ENCODE data around the gene FNBP1.

Gene FNBP1

DNA sequence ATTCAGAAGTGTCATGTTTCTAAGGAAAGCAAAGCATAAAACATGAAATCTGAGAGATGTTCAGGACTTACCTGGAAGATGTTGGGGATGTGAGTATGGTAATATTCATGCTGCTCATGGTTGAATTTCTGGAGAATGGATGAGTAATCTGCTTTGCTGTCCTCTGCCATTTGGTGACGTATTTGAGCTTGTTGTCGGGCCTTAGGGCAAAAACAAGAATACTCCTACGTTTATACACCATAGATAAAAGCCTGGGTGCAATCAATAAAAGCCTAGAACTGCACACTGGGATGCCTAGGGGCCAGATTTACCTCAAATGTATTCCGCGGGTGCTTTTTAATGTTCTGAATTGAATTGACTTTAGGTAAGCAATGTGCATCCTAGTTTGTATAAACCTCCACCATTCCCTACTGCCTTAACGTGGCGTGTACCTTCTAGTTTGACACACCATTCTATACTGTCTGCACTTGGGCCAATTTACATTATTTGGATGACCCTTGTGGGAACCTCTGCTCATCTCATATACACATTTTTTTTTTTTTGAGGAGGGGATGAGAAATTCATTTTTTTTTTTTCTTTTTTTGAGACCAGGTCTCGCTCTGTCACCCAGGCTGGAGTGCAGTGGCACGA, 113.4 kb downstream of the FNBP1 start:
- DNase-seq (ENCODE audit: low read depth in 2 of 2, low spot score in 1 of 2), result no peak

DNA sequence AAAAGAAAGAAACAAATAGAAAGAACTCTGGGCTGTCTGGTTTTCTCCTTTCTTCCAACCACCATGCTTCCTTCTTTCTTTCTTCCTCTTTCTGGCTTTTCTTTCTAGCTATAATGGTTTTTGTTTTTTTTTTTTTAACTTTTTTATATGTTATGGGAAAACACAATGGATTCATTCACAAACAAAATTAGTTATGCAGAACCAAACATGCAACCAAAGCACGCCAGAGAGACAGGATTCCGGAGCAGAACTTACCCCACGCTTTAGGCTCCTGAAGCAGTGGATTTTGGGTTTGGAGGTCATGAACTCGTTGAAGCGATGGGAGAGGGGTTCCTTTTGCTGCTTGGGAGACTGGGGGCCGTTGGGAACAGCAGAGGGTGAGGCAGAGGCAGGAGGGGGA, 119.4 kb downstream of the FNBP1 start:
- no peak for DNase-seq (ENCODE audit: low read depth in 2 of 2, low spot score in 1 of 2)

DNA sequence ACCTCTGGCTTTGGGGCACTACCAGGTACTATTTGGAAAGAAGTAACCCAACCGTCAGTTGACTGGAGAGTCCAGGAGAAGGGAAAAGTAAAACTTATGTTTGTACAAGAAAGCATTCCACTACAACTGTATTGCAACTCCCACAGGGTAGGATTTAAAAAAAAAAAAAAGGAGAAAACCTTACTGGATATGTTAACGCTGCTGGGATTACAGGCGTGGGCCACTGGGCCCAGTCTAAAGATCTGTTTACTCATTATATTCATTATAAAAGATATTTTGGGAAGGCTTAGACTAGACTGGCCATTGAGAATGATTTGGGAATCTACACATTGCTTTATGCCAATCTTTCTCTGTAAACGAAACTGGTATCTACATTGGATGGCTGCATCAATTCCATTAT, 121.1 kb downstream of the FNBP1 start:
- no peak for DNase-seq (ENCODE audit: low read depth in 2 of 2, low spot score in 1 of 2)

DNA sequence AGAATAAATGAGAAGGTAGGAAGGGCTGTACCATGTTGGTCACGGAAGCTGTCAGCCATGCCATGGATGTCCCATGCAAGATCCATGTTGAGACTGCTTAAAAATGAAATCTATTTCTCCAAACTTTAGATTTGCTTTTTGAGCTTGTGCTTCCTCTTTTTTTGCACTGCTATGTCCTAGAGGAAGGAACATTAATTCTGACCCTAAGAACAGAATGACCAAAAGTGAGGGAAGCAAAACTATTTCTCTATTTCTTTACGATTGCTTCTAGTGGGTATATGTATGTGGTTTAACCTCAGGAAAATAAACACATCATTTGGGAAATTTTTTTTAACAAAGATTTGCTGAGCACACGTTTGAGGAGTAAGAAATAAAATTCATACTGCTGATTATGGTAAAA, 123.1 kb downstream of the FNBP1 start:
- no peak for DNase-seq (ENCODE audit: low read depth in 2 of 2, low spot score in 1 of 2)

DNA sequence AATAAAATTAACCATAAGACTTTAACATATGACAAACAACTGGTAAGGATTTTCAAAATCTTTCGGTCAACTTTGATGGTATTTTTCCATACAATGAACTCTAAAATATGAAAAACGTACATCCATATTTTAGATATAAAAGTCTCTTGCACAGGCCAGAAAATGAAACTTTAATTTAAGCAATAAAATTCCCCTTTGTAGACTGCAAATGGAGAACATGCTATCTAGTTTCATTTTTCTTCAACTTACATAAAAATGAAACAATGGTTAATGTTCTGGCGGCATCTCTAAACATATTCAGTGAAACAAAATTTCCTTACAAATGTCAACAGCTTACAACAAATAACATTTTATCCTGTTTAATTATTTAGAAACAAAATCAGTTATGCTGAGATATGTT, 123.7 kb downstream of the FNBP1 start:
- DNase-seq (ENCODE audit: low read depth in 2 of 2, low spot score in 1 of 2), result no peak

DNA sequence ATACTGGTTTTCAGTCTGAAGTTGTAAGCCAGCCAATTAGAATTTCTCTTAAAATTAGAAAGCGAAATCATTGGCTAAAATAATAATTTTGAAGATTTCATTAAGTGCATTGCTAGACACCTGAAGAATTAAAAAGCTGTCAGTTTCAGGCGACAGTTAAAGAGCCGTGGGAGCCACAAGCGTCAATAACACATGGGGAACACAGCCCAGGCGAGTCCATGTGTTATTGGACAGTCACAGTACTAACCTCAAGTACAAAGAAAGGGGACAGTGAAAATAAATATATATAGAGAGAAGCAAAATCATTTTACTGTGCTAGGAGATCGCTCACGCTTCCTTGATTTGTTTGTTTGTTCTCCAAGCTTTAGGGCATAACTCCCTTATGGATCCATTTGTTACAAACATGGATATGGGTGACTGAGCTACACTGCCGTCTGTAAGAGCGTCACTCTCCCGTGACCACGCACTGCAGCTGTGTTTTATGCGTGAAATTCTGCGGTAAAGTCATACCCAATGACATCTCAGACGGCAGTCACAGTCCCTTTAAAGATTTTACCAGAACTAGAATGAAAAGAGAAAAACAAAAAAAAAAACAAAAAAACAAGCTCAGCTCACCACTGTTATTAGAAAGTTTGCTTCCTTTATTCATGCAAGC, 124.6 kb downstream of the FNBP1 start:
- no peak for DNase-seq (ENCODE audit: low read depth in 2 of 2, low spot score in 1 of 2)

DNA sequence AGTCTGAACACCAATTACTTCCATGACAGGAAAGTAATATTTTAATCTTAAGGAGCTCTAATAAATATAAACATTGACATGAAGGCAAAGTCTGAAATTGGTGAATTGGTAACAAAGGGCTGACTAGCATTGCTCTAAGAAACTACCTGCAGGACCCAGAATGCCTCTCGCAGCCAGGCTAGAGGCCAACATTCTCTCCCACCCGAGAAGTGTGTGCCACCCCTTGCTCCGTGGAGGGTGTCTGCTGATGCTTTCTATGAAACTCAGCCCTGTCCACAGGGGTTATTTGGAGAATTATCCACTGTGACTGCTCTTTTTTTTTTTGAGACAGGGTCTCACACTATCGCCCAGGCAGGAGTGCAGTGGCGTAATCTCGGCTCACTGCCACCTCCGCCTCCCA, 126.3 kb downstream of the FNBP1 start:
- no peak for DNase-seq (ENCODE audit: low read depth in 2 of 2, low spot score in 1 of 2)

DNA sequence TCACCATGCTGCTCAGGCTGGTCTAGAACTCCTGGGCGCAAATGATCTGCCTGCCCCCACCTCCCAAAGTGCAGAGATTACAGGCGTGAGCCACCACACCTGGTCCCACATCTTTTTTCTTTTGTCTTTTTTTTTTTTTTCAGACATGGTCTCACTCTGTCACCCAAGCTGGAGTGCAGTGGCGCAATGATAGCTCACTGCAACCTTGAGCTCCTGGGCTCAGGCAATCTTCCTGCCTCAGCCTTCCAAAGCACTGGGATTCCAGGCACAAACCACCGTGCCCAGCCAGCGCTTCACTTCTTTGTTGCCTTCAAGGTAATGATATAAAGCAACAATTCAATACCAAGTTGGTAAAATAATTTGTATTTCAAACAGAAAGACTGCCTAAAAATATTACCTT, 128.9 kb downstream of the FNBP1 start:
- no peak for DNase-seq (ENCODE audit: low read depth in 2 of 2, low spot score in 1 of 2)

DNA sequence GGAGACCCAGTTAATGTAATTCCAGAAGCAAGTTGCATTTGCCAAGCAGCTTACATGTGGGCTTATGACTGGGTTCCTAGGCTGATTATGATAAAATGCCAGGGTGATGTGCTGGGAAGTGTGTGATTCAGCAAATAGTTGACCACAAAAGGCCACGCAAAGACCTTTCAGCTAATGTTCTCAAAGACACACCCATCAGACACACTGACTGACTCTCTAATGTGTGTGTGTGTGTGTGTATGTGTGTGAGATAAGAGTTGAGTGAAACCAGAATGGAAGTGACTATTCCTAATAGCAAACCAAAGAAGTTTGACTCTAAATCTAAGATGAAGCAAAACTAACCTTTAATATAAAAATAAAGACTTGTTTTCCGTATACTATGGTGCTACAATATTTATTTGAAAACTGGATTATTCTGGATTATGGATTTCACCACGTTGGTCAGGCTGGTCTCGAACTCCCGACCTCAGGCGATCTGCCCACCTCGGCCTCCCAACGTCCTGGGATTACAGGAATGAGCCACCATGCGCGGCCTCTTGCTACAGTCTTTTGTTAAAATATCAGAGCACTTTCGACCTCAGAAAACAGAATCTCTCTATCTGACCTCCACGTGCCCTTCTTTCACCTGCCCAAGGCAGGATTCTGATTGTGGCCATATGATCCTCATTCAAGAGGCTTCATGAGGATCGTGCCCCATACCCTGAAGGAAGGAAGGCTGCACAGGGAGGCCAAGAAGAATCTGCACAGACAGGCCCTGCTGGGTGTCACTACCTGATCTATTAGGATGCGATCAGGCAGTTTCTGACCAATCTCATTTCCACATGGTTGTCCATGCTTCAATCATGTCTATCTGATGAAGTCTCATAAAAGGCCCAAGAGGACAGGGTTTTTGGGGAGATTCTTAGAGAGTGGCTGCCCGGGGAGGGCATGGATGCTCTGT, 132.1 kb downstream of the FNBP1 start:
- no peak for DNase-seq (ENCODE audit: low read depth in 2 of 2, low spot score in 1 of 2)

DNA sequence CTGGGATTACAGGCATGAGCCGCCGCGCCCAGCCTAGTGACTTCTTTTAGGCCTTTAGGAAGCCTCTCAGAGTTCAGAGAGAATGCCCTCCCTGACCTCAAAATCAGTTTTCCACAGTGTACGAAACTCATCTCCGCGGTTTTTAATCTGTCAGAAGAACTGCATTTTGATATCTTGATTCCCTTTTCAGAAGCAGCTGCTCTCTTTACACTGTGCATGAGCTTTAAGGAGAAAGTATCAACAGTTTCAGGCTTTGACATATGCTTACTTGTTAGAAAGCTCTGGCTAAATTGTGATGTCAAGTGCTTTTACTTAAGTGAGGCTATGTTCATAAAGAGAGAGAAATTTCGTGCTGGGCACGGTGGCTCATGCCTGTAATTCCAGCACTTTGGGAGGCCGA, 133.1 kb downstream of the FNBP1 start:
- DNase-seq (ENCODE audit: low read depth in 2 of 2, low spot score in 1 of 2), result no peak

DNA sequence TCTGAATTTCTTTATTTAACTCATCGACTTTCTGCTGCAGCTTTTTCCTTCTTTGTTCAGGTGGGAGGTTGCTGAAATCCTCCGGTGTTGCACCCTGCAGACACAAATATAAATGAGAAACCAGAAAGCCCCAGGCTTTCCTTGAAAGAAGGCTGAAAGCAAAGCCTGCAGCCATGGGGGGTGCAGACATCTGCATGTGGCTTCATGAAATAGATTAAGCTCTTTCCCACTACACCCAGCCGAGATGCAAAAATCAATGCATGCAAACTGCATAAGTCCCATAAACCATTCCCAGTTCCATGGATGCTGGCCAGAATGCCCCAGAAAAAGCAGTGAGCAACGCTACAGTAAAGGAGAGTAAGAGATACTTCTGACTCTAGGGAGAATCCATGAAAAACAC, 134.1 kb downstream of the FNBP1 start:
- no peak for DNase-seq (ENCODE audit: low read depth in 2 of 2, low spot score in 1 of 2)

DNA sequence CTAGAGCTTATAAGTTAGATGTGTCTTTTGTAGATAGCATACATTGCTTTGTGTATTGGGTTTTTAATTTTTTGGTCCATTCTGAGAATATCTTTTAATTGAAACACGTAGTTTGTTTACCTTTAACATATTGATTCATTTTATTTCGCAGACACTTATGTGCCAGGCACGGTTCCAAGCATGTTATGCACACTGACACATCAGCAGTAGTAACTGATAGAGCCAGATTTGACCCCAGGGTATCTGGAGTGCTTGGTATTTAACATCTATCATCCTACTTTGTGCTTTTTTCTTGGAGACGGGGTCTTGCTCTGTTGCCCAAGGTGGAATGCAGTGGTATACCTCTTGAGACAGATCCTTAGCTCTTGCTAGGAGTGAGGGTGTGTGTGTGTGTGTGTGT, 135.8 kb downstream of the FNBP1 start:
- no peak for DNase-seq (ENCODE audit: low read depth in 2 of 2, low spot score in 1 of 2)

DNA sequence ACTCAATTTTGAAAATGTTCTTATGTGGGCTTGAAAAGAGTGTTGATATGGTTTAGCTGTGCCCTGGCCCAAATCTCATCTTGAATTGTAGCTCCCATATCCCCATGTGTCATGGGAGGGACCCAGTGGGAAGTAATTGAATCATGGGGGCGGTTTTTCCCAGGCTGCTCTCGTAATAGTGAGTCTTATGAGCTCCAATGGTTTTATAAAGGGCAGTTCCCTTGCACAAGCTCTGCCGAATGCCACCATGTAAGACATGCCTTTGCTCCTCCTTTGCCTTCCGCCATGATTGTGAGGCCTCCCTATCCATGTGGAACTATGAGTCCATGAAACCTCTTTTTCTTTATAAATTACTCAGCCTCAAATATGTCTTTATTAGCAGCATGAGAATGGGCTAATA, 136.7 kb downstream of the FNBP1 start:
- no peak for DNase-seq (ENCODE audit: low read depth in 2 of 2, low spot score in 1 of 2)

DNA sequence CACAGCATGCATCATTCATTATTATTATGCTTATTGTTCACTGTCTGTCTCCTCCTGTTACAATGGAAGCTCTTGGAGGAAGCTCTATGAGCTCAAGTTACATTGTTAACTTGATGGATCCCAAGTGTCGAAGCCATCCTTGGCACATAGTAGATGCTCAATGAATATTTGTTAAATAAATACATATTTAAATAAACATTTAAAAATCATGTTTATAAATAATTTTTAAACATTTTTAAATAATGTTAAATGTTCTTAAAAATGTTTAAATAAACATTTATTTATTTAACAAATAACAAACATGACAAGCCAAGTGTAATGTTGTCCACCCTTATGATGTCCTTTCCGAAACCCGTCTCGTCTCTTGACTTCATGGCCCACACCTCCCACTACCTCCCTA, 138.3 kb downstream of the FNBP1 start:
- no peak for DNase-seq (ENCODE audit: low read depth in 2 of 2, low spot score in 1 of 2)

DNA sequence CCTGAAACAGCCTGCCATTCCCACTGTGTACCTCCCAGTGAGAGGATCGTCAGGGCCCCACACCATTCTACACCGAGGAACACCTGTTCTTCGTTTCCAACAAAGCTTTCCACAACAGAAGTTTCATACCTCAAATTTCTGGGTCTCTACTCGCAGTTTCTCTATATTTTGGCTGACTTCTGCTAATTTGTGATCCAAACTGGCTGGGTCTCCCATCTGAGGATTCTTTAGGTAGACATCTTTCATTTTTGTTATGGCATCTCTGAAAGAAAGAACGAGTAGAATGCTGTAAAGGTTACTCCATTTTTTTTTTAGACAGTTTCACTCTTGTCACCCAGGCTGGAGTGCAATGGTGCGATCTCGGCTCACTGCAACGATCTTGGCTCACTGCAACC, 140.3 kb downstream of the FNBP1 start:
- DNase-seq (ENCODE audit: low read depth in 2 of 2, low spot score in 1 of 2), result no peak

DNA sequence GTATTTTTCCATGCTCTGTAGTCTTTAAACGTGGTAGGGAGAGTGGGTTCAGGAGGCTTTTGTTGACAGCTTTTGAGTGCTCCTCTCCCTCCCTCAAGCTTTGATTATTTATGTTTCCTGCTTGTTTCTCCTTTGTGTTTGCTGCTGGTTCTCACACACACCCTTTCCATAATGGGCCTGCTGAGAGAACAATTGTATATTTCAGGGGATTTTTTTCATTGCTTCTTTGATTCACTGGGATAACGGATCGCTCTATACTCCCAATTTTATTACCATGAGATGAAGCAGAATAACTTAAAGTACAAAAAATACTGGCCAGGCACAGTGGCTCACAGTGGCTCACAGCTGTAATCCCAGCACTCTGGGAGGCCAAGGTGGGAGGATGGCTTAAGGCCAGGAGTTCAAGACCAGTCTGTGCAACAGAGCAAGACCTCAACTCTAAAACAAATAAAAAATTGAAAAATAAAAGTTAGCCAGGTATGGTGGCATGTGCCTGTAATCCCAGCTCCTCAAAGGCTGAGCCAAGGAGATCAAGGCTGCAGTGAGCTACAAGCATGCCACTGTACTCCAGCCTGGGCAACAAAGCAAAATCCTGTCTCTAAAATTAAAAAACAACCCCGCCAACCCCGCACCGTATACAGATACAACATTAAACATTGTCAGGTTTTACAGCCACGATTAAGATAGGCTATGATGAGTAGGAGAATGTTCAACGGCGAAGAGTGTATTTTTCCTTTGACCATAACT, 140.8 kb downstream of the FNBP1 start:
- DNase-seq (ENCODE audit: low read depth in 2 of 2, low spot score in 1 of 2), result no peak

DNA sequence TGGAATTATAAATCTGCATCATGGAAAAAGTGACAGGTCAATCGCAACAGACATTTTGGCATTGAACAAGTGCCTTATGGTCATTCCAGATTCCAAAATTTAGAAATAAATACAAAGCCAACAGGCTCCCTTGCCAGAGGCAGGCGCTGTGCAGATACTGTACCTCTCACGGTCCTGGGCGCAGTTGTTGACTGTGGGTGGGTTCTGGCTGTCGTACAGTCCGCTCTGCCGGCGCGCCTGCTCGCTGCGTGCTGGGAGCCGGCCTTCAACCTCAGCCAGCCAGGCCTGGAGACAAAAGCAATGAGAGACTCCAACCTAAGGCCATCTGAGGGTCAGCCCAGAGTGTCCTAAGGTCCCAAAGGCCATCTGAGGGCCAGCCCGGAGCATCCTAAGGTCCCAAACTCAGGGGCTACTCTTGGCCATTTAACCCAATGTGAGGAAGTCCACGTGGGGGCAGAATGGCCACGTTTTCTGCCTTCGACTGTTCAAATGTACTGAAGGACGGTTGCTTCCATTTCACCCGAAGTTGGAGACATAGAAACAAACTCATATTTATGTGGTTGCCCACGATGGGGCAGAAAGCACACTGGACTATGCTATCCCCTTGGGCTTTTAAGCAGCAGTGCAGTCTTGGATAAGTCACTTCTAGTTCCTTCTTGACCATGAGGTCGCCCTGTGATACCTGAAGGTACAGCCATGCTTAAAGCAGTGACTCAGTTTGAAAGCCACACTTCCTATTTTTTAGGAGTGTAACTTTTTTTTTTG, 142.5 kb downstream of the FNBP1 start:
- no peak for DNase-seq (ENCODE audit: low read depth in 2 of 2, low spot score in 1 of 2)

DNA sequence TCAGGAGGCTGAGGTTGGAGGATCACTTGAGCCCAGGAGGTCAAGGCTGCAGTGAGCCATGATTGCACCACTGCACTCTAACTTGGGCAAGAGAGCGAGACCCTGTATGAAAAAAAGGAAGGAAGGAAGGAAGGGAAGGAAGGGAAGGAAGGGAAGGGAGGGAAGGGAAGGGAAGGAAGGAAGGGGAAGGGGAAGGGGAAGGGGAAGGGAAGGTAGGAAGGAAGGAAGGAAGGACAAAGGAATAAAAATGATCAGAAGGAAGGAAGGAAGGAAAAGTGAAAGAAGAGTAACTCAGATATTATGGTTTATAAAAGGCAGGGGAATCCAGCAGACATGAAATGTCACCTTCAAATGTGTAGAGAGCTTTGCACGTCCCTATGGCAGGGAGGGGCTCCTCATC, 143.4 kb downstream of the FNBP1 start:
- DNase-seq (ENCODE audit: low read depth in 2 of 2, low spot score in 1 of 2), result no peak

DNA sequence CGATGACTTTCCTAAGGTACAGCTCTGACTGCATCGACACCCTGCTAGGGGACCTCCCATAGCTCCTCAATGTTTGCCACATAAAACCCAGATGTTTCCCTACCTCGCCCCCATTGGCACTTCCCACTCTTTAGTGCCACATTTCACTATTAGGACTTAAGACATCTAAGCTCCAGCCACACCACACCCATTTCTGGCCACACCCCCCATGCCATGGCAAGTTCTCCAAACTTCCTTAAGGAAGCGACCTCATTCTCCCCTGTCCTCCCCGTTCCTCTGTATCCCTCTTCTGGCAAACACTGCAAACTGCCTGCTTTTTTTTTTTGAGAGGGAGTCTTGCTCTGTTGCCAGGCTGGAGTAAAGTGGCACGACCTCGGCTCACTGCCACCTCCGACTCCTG, 144.8 kb downstream of the FNBP1 start:
- no peak for DNase-seq (ENCODE audit: low read depth in 2 of 2, low spot score in 1 of 2)

DNA sequence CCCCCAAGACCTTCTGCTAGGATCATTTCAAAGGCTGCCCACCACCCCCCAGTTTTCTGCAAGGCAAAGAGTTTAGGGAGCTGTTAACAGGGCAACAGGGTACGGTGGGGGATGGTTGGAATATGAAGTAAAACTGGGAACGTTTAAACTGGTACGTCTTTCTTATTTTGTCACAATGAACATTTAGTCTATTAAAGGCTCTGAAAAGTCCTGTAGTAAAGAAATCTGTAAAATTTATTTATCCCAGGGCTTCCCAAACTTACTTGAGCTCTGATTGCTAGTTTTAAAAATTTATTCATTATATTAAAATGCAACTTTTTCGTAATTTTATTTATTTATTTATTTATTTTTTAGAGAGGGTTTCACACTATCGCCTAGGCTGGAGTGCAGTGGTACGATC, 145.7 kb downstream of the FNBP1 start:
- DNase-seq (ENCODE audit: low read depth in 2 of 2, low spot score in 1 of 2), result no peak

Data from stimulated activated CD8-positive, alpha-beta memory T cell treated with anti-CD3 and anti-CD28 coated beads, Interleukin-4, amount 100 ng/mL, for 4 hours (primary cell).